ENCODE measurements around the gene CEP68.

The CEP68 gene

GRCh38 chr2:65075605-65076344, 19.6 kb downstream of the CEP68 start:
- no peak overlapping the region for H3K9ac ChIP-seq
- H3K4me2 ChIP-seq = no peak overlapping the region
- peaks cover 65% of the 10 kb centered on the region for H4K20me1 ChIP-seq
- H3K4me3 ChIP-seq = no peak overlapping the region
- H3K4me1 ChIP-seq = peaks cover 14% of the 10 kb centered on the region
- H3K27me3 ChIP-seq = no peaks in the 10 kb centered on the region
- H3K36me3 ChIP-seq = peaks cover 98% of the 10 kb centered on the region
- TF ChIP-seq Cebpa-rat (IDR thresholded peaks at IDR 0.05) = no peak
- H3K27ac ChIP-seq = 0 out of 2 replicates have a peak overlapping the region, but pooled peaks have one; percentile 4
- no peaks in the 10 kb centered on the region for H3K9me3 ChIP-seq

GRCh38 chr2:65076345-65076710, 20.1 kb downstream of the CEP68 start:
- no peak overlapping the region for H3K9ac ChIP-seq
- peaks cover 94% of the 10 kb centered on the region for H3K36me3 ChIP-seq
- H3K27ac ChIP-seq = no peak overlapping the region
- H3K9me3 ChIP-seq = no peaks in the 10 kb centered on the region
- H3K4me2 ChIP-seq = no peak overlapping the region
- peaks cover 66% of the 10 kb centered on the region for H4K20me1 ChIP-seq
- no peak overlapping the region for H3K4me3 ChIP-seq
- peaks cover 14% of the 10 kb centered on the region for H3K4me1 ChIP-seq
- TF ChIP-seq Cebpa-rat (IDR thresholded peaks at IDR 0.05) = no peak
- H3K27me3 ChIP-seq = no peaks in the 10 kb centered on the region

GRCh38 chr2:65077898-65078297, 21.7 kb downstream of the CEP68 start:
- TF ChIP-seq Cebpa-rat (IDR thresholded peaks at IDR 0.05) = no peak
- Histone ChIP-seq H3K27me3 (no peaks in the 10 kb centered on the region), H3K36me3 (peaks cover 91% of the 10 kb centered on the region), H3K4me1 (peaks cover 29% of the 10 kb centered on the region), H3K27ac (no peak overlapping the region), H3K9ac (no peak overlapping the region), H4K20me1 (peaks cover 66% of the 10 kb centered on the region), H3K4me2 (no peak overlapping the region), H3K4me3 (no peak overlapping the region), H3K9me3 (no peaks in the 10 kb centered on the region)

- Histone ChIP-seq H3K4me2 (no peak overlapping the region), H3K9ac (no peak overlapping the region), H4K20me1 (peaks cover 63% of the 10 kb centered on the region), H3K27me3 (no peaks in the 10 kb centered on the region), H3K27ac (no peak overlapping the region), H3K4me1 (peaks cover 31% of the 10 kb centered on the region), H3K36me3 (peaks cover 91% of the 10 kb centered on the region), H3K9me3 (no peaks in the 10 kb centered on the region), H3K4me3 (no peak overlapping the region)
- no peak for TF ChIP-seq Cebpa-rat (IDR thresholded peaks at IDR 0.05)
These were observed 22.8 kb downstream of the CEP68 start for GRCh38 chr2:65079017-65079416.

GRCh38 chr2:65081232-65081685, 25.0 kb downstream of the CEP68 start:
- peaks cover 49% of the 10 kb centered on the region for H4K20me1 ChIP-seq
- H3K4me1 ChIP-seq = peaks cover 31% of the 10 kb centered on the region
- peak overlapping the region; percentile 58 for H3K4me2 ChIP-seq
- H3K27me3 ChIP-seq = no peaks in the 10 kb centered on the region
- H3K27ac ChIP-seq = peak overlapping the region; percentile 65
- H3K9ac ChIP-seq = peak overlapping the region; percentile 46; the same call in 1 of the 2 replicates
- H3K4me3 ChIP-seq = no peak overlapping the region
- no peaks in the 10 kb centered on the region for H3K9me3 ChIP-seq
- TF ChIP-seq Cebpa-rat (IDR thresholded peaks at IDR 0.05) = no peak
- H3K36me3 ChIP-seq = peaks cover 91% of the 10 kb centered on the region

GRCh38 chr2:65085148-65085547, 28.9 kb downstream of the CEP68 start:
- H3K27ac ChIP-seq = no peak overlapping the region
- H3K36me3 ChIP-seq = peaks cover 91% of the 10 kb centered on the region
- peaks cover 73% of the 10 kb centered on the region for H4K20me1 ChIP-seq
- H3K4me3 ChIP-seq = no peak overlapping the region
- H3K4me2 ChIP-seq = no peak overlapping the region
- H3K4me1 ChIP-seq = peaks cover 29% of the 10 kb centered on the region
- H3K9me3 ChIP-seq = no peaks in the 10 kb centered on the region
- no peaks in the 10 kb centered on the region for H3K27me3 ChIP-seq
- H3K9ac ChIP-seq = no peak overlapping the region
- TF ChIP-seq Cebpa-rat (IDR thresholded peaks at IDR 0.05) = no peak

GRCh38 chr2:65092791-65093190, 36.6 kb downstream of the CEP68 start:
- H3K4me3 ChIP-seq = no peak overlapping the region
- no peaks in the 10 kb centered on the region for H3K27me3 ChIP-seq
- peaks cover 98% of the 10 kb centered on the region for H3K36me3 ChIP-seq
- H3K4me2 ChIP-seq = no peak overlapping the region
- no peak for TF ChIP-seq Cebpa-rat (IDR thresholded peaks at IDR 0.05)
- H3K9ac ChIP-seq = no peak overlapping the region
- H3K9me3 ChIP-seq = peaks cover 50% of the 10 kb centered on the region
- peaks cover 44% of the 10 kb centered on the region; the same call in 1 of the 2 replicates for H4K20me1 ChIP-seq
- no peak overlapping the region for H3K27ac ChIP-seq
- no peaks in the 10 kb centered on the region for H3K4me1 ChIP-seq

- Histone ChIP-seq H3K4me3 (0 out of 2 replicates have a peak overlapping the region, but pooled peaks have one; percentile 26), H3K36me3 (peaks cover 98% of the 10 kb centered on the region), H4K20me1 (peaks cover 41% of the 10 kb centered on the region; the same call in 1 of the 2 replicates), H3K4me2 (no peak overlapping the region), H3K27ac (no peak overlapping the region), H3K27me3 (no peaks in the 10 kb centered on the region), H3K4me1 (no peaks in the 10 kb centered on the region), H3K9ac (no peak overlapping the region), H3K9me3 (peaks cover 50% of the 10 kb centered on the region)
- TF ChIP-seq Cebpa-rat (IDR thresholded peaks at IDR 0.05) = no peak
These were observed 37.0 kb downstream of the CEP68 start for GRCh38 chr2:65093211-65093610.

- no peaks in the 10 kb centered on the region for H3K27me3 ChIP-seq
- H3K4me2 ChIP-seq = no peak overlapping the region
- peaks cover 98% of the 10 kb centered on the region for H3K36me3 ChIP-seq
- no peaks in the 10 kb centered on the region for H3K4me1 ChIP-seq
- H3K9ac ChIP-seq = no peak overlapping the region
- no peak overlapping the region for H3K4me3 ChIP-seq
- no peak overlapping the region for H3K27ac ChIP-seq
- no peak for TF ChIP-seq Cebpa-rat (IDR thresholded peaks at IDR 0.05)
- peaks cover 46% of the 10 kb centered on the region for H4K20me1 ChIP-seq
- H3K9me3 ChIP-seq = peaks cover 50% of the 10 kb centered on the region
These were observed 40.7 kb downstream of the CEP68 start for GRCh38 chr2:65096948-65097347.

- H3K9me3 ChIP-seq = peaks cover 44% of the 10 kb centered on the region
- no peak overlapping the region for H3K4me2 ChIP-seq
- no peak for TF ChIP-seq Cebpa-rat (IDR thresholded peaks at IDR 0.05)
- no peak overlapping the region for H3K4me3 ChIP-seq
- no peaks in the 10 kb centered on the region for H3K4me1 ChIP-seq
- no peak overlapping the region for H3K9ac ChIP-seq
- H3K36me3 ChIP-seq = peaks cover 96% of the 10 kb centered on the region
- peaks cover 49% of the 10 kb centered on the region for H4K20me1 ChIP-seq
- H3K27ac ChIP-seq = no peak overlapping the region
- no peaks in the 10 kb centered on the region for H3K27me3 ChIP-seq
These were observed 41.6 kb downstream of the CEP68 start for GRCh38 chr2:65097844-65098243.

Measured in BLaER1 (cell line).